Renal cortex interstitium (tissue), 11 donors: ENCODE results near the gene BDKRB2. TPM values are rescaled to one million over a fixed set of nuclear protein-coding genes. Genes with fewer than 3 reads are reported as not detected.

Source experiments
- DNase-seq, 11 donors: peaks; one replicate each; pipeline ENCODE4 v3.0.0-alpha.2; 2013; ENCODE audit warnings: low read depth in 9 of 11, low spot score in 4 of 11; ENCODE audit errors: extremely low read depth in 1 of 11
- polyA plus RNA-seq, 3 donors: library from polyadenylated mRNA; unstranded; fragments of 120-200 nt; gene quantifications; one replicate each; pipeline ENCODE4 v1.2.1, GENCODE V29; 2013; ENCODE audit not compliant: insufficient read length in 3 of 3

BDKRB2 gene
- polyA plus RNA-seq, 3 donors, result 3.3 to 5.2 (median 3.5) TPM

DNA sequence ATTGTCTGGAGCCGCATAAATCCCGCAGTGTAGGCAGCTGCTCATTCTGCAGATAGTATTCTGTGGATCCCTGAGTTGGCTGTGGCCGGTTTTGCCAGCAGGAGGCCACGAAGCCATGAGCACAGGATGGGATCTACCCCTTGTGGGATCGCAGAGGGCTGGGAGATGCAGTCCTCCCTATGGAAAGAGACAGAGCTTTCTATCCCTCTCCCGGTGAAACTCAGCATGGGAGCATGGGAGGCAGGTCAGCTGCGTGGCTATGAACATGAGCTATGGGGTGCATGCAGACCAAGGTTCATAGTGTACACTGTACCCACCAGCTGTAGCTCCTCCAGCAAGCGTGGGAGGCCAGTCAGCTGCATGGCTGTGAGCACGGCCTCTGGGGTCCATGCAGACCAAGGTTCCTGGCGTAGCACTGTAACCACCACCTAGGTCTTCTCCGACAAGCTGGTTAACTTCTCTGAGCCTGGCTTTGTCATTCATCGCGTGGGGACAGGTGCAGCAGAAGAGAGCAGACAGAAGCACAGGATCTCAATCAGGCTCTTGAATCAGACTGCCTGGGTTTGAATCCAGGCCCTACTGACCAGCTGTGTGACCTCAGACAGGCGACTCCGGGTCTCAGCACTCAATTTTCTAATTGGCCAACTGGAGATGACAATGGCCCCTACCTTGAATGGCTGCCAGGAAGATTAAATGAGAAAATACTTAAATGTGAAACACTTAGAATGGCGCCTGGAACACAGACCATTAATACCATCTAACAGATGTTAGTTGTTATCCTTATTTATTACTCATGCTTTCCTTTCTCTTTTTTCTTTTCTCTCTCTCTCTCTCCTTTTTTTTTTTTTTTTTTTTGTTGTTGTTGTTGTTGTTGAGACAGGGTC, 57.4 kb downstream of the BDKRB2 start:
- DNase-seq, result no peak

DNA sequence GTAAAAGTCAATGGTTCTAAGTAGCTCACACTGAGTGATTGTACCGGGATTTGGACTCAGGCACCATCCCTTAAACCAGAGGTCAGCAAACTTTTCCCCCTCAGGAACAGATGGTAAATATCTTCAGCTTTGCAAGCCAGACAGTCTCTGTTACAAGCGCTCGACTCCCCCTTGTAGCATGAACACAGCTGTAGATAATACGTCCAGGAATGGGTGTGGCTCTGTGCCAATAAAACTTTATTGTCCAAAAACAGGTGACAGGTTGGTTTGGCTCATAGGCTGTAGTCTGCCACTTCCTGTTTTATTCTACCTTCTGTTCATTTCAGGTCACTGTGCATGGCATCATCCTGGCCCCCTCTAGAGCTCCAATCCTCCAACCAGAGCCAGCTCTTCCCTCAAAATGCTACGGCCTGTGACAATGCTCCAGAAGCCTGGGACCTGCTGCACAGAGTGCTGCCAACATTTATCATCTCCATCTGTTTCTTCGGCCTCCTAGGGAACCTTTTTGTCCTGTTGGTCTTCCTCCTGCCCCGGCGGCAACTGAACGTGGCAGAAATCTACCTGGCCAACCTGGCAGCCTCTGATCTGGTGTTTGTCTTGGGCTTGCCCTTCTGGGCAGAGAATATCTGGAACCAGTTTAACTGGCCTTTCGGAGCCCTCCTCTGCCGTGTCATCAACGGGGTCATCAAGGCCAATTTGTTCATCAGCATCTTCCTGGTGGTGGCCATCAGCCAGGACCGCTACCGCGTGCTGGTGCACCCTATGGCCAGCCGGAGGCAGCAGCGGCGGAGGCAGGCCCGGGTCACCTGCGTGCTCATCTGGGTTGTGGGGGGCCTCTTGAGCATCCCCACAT, 58.9 kb downstream of the BDKRB2 start:
- DNase-seq, result no peak

DNA sequence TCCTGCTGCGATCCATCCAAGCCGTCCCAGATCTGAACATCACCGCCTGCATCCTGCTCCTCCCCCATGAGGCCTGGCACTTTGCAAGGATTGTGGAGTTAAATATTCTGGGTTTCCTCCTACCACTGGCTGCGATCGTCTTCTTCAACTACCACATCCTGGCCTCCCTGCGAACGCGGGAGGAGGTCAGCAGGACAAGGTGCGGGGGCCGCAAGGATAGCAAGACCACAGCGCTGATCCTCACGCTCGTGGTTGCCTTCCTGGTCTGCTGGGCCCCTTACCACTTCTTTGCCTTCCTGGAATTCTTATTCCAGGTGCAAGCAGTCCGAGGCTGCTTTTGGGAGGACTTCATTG, 59.5 kb downstream of the BDKRB2 start:
- DNase-seq, result no peak

DNA sequence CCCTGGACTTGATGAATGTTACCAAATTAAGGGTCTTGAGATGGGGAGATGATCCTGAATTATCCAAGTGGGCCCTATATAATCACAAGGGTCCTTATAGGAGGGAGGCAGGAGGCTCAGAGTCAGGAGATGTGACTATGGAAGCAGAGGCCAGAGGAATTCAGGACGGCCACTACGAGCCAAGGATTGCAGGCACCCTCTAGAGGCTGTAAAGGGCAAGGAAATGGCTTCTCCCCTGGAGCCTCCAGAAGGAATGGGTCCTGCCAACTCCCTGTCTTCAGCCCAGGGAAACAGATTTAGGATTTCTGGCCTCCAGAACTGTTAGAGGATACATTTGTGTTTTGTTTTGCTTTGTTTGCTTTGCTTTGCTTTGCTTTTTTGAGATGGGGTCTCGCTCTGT, 60.2 kb downstream of the BDKRB2 start:
- DNase-seq, result no peak

DNA sequence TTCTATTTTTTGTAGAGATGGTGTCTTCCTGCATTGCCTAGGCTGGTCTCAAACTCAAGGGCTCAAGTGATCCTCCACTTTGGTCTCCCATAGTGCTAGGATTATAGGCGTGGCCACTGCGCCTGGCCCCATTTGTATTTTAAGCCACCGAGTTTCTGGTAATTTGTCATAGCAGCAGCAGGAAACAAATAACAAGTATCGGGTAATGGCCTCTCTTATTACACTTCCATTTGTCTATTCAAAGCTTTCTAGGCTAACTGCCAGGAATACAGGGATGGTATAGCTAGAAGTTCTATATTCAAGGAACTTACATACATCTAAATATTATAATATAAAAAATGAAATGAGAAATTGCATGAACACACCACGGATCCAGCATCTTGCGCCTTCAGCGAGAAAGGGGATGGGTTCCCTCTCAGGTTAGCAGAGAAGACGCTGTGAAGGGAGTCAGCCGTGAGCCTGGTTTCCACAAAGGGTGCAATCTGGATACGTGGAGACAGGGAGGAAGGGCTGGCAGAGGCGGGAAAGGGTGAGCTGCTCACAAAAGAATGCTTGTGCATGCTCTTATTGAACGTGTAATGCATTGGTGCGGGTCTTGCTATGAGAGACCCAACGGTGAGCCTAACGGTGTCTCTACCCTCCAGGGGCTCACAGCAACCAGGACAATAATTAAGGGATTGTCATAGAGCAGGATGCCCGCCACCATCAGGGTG, 60.9 kb downstream of the BDKRB2 start:
- no peak for DNase-seq

DNA sequence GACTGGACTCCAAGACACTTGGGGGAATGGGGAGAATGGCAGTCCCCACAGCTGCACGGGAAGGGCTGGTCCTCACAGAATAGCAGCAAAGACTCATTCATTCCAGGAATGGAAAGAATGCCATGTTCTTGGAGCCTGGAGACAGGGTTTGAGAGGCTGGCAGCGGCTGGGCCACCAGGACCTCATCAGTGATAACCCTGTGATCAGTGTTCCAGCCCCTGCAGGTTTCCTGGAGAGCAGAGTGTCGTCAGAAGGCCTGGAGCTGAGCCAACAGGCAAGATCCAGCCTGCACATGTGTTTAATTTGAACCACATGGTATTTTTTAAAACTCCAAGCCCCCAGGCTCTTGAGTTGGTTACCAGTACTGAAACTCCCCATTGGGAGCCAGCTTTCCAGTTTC, 62.7 kb downstream of the BDKRB2 start:
- no peak for DNase-seq

DNA sequence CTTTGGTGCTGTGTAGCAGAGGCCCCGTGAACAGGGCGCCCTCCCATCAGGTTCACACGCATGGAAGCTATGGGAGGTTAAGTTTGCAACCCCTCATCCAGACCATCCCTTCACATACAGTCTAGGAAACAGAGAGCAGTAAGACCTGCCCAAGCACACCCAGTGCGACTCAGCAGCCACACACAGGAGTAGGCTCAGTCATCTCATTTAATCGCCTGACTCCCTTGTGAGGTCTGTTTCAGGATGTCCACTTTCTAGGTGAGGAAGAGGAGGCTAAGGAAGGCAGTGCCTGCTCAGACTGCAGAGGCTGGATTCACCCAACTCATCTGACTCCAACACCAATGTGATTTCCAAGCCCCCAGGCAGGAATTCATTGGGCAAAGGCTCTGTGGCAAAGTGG, 63.3 kb downstream of the BDKRB2 start:
- DNase-seq, result no peak

DNA sequence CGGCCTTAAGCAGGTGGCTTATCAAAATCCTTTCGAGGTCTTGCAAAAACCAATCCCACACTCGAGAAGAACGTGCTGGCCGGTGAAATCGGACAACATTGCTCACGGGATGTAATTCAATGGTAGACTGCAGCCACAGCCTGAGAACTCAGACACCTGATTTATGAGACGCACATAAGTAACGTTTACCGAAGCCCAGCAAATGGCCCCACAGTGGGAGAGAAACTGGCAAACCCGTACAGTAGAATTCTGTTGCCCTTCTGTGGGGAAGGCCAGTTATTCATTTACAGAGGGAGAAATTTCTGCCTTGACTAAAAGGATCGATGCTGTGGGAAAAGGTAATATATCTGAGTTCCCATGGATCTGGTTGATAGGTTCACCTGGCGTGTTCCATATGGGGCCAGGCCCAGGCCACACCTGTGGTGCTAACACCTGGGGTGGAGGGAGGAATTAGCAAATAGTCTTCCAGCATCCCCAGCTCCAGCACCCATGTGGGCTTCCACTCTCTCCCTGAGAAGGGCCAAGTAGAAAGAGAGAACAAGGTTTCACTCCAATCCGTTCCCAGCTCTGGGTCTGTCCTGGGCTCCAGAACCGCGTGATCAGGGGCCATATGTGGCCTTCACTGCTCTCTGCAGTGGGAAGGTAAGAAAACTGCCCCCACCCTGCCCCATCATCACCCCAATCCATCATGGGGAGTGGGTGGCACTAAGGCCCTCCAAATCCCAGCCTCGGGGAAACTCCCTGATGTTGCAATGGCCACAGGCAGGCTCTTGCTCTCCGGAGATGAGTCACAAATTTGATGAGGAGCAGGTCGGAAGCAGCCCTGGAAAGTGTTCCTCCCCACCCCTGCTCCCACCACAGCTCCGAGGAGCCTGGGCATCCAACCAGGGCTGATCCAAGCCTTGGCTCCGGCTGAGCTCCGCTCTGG, 64.1 kb downstream of the BDKRB2 start:
- peak in 2 of 11 donors; percentile 31 to 36 for DNase-seq

DNA sequence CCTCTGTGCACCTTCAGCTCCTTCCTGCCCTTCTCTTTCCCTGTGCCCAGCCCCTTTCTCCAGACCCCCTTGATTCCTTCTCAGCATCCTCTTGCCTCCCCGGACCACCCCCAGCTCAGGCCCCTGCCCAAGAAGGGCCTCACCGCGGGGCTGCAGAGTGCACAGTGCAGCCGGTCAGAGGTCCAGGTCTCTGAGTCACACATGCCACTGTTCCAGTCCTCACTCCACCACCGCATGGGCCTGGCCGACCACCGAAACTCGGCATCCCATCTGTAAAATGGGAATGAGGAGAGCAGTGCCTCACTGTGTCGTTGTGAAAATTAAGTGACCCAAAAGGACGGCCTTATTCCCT, 64.7 kb downstream of the BDKRB2 start:
- DNase-seq, result no peak

DNA sequence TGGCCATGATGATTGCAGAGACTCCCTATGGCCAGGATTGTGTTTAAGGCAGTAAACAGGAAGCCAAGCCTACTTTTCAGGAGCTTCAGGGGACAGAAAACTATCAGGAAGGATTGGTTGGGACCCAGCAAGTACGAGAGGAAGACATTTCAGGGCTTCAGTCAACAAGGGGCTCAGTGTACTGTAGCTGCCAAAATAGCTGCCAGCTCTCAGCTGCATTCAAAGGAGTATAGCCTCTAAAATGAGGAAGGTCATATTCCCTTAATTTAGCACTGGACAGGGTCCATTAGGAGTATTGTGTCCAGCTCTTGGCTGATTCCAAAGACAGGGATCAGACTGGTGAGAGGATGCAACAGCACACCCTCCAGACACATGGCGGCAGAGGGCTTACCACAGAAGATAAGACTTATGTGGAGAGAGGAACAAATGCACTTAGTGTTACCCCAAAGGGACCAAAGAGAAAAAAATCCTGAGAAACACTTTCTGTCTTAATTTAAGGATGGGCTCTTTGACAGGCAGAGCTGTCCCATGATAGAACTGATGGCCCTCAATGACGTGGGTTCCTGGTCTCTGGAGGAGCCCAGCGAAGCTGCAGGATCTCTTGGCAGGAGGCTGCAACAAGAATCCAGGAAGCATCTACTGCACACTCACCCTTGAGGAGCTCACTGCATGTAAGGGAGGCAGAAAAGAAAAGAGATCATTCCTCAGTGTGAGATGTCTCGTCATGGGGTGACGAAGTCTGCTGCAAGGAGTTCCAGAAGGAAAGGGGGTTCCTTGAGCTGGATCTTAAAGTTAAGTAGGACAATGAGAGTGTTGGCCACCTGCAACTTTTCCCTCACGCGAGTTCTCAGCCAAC, 66.2 kb downstream of the BDKRB2 start:
- DNase-seq, result no peak

DNA sequence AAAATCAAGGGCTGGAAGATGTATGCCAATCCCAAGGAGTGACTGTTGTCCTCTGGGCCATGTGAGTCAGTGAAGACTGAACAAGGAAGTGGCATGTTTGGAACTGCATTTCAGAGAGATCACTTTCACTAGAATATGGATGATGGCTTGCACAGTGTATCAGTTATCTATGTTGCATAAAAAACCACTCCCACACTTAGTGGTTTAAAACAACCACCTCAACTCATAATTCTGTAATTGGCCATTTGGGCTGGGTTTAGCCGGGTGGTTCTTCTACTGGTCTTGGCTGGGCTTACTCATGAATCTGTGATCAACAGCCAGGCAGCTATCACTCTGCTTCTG, 66.8 kb downstream of the BDKRB2 start:
- DNase-seq, result no peak

DNA sequence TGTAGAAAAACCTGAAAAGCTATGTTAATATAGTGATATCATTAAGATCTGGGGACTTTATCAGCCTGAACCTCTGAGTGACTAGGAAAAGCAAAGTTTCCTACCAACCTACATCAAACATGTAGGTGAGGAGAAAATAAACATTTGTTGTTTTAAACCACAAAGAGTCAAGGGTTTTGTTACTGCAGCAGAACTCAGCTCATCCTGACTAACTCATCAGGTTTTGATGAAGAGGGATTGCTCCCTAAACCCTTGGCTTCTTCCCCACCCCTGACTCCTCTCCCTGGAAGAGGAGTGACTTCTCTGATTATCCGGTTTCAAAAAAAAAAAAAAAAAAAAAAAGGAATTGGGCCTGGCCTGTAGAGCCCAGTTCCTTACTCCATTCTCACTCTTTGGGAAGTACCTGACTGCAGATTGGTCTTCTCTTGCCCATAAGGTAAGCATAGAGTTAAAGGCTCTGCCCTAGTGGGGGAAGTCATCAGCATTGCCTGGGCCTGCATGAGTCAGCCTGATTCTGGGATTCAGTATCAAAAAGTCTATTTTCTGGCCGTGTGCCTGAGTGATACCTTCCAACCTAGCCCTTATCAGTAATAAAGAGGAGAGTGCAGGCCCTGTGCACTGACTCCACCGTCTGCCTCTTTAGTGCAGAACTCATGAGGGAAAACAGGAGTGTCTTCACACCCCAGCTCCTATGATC, 68.3 kb downstream of the BDKRB2 start:
- DNase-seq, result no peak

DNA sequence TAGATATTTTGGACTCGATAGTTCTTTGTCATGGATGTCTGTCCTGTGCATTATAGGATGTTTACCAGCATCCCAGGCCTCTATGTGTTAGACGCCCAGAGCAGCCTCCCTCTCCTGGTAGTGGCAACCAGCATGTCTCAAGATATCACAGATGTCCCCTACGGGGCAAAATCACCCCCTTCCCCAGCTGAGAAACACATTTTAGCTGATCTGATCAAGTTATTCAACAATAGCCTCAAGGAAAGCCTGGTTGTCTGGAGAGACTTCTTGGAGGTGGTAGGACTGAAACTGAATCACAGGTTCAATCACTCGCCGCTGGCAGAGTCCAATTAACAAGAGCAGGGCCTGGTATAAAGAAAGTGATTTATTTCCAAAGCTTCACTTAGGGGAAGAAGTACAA, 69.0 kb downstream of the BDKRB2 start:
- no peak for DNase-seq

DNA sequence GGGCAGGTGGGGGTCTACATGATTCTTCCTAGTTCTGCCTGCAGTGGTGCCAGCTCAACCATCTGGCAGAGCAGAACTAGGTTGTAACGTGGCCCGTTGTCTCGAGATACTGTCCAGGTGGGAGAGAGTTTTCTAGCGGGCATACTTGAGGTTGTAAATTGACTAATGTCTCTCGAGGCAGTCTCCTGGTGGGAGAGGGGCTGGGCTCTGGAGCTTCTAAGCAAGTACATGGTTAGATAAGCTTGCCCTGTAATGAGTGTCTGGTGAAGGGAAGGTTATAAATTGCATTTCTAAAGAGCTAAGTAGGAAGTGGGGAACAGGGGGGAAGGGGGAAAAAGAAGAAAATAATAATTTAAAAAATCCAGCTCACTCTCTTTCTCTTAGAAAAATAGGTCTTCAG, 69.5 kb downstream of the BDKRB2 start:
- no peak for DNase-seq

DNA sequence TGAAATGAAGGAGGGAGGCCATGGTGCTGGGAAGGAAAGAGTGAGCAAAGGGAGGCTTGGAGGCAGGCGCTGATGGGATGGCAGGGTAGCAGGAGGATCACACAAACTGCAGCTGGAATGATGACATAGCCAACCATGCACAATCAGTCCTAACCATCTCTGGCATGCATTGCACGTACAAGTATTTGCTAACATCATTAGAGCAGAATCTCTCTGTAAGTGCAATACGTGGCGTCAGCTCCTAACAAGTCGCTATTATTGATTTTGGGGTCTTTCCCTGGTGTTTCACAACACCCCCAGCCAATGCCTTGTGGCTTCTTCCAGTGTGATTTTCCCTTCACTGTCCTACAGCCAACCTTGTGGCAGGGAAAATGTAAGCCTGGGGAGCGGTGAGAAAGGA, 69.9 kb downstream of the BDKRB2 start:
- no peak for DNase-seq

DNA sequence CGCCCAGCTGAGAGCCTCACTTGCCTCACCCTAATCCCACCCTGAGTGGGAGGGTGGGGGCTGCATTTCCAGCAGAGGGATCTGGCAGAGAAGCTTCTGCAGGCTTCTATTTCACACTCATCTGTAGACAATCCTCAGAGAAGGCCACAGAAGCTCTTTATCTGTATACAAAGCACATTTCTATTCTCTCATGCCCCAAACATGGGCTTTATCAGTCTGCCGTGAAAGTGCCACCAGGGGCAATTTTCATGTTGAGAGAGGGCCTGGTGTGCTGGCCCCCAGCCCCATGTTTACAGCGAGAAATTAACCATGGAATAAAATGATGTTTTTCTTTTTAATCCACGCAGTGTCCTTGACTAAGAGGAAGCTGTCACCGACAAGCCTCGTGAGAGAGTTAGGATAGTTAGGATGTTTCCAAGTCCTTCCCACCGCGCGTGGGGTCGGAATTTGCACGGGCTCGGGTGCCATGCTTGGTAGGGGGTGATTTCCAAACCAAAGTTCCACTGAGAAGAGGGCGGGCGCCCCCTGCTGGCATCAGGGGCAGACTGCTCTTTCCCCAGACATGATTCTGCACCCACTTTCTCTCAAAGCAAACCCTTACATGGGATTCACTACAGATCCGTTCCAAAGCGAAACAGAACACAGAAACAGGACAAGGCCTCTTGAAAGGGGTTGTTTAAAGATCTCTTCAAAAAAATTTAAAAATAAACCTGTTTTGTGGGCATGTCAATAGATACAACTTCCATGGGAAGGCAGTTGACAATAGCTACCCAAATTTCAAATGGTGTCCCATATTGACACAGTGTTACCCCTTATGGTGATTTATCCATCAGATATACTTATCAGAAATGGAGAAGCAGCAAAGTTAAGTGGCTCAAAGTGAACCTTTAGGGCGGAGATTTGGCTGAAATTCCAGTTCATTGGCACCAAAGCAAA, 70.8 kb downstream of the BDKRB2 start:
- peak in 8 of 11 donors; percentile 32 to 57 (median 47) for DNase-seq
